Measurements from ENCODE around the gene SHMT2.

The SHMT2 gene

DNA sequence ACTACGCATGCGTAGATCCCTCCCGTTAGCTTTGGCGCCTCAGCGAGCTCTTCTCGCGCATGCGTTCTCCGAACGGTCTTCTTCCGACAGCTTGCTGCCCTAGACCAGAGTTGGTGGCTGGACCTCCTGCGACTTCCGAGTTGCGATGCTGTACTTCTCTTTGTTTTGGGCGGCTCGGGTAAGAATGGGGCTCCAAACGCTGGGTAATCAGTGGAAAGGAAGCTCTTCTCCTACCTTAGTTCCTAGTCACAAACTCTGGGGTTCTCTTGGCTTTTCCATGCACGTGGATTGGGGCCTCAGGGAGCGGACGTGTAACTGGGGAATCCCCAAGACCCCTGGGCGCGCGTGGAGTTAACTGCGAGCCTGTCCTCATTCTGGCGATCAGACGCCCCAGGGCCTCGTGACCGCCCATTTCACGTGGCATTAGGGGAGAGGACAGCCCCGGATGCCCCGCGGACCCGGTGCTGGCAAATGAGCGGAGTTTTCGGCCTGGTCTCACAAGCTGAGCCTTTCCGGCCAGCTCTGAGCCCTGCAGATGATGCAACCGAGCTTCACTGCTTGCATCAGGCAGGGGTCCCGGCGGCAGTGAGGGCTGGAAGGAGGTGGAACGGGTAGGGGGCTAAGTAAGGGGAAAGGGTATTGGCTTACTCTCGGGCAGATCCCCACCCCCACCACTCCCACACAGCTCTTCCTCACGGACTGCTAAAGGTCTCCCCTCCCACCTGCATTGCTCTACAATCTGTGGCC lies at the start of gene SHMT2:
Gene SHMT2 (plus strand): TSS at position 78 of the 747 bp plus-strand sequence. CDS start 68 bp downstream, at position 146.
- peak; percentile 94 for DNase-seq

DNA sequence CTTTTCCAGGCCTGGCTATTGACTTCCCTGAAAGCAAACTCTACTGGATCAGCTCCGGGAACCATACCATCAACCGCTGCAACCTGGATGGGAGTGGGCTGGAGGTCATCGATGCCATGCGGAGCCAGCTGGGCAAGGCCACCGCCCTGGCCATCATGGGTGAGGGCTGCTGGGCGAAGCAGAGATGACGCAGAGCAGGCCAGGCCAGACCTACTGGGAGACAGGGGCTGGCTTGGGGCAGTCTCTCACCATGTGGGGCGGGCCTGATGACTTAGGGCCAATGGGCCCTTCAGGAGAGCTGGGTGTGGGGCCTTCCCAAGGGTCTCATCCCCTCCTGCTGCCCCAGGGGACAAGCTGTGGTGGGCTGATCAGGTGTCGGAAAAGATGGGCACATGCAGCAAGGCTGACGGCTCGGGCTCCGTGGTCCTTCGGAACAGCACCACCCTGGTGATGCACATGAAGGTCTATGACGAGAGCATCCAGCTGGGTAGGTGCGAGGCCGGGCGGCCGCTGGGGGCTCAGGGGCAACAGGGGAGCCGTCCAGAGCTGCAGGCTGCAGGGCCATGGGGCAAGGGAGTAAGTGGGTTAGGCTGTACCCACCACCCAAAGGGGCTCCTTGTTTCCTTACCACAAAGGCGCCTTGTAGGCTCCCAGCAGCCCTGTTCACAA lies 49.1 kb upstream of the SHMT2 start:
- DNase-seq: no peak

DNA sequence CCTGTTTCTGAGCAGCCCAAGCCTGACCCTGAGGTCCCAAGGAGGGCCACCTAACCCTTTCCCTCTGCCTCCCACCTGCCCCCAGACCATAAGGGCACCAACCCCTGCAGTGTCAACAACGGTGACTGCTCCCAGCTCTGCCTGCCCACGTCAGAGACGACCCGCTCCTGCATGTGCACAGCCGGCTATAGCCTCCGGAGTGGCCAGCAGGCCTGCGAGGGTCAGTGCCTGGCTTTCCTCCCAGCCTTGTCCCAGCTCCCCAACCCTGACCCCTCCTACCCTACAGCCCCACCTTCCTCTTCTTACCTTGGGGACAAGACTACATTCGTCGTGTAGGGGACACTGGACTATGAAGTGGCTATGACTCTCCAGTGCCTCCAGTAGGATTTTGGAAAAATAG lies 48.4 kb upstream of the SHMT2 start:
- DNase-seq: no peak

DNA sequence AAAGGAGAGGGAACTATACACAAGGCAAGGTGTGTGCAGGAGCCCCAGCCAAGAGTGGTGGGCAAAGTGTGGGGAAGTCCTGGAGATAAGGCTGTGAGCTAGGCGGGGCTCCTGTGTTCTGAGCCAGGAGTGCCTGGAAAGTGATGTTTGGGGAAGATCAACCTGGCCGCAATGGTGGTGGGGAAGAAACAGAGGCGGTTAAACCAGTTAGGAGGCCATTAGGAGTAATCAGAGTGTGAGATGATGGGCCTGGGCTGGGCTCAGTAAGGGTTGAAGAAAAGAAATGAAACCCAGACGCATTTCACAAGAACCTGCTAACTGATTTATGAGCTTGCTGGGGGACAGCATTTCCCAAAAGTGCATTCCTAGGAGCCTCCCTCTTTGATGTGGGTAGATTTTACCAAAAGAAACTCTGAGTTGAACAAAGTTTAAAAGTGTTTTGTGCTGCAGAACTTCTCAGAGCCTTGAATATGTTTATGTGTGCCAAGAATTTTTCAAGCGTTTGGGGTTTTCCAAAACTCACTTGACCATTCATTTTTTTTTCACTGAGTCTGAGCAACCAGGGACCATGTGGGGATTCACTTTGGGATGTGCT lies 47.9 kb upstream of the SHMT2 start:
- DNase-seq: no peak

- peak; percentile 42 for DNase-seq
These were observed 46.5 kb upstream of the SHMT2 start for GRCh38 chr12:57182918-57183575.

- DNase-seq: no peak
These were observed 45.4 kb upstream of the SHMT2 start for GRCh38 chr12:57183939-57184725.

GRCh38 chr12:57185403-57185802 lies 44.1 kb upstream of the SHMT2 start:
- DNase-seq: no peak

- DNase-seq: no peak
These were observed 43.5 kb upstream of the SHMT2 start for GRCh38 chr12:57185906-57186508.

GRCh38 chr12:57187222-57188089 lies 42.1 kb upstream of the SHMT2 start:
- no peak for DNase-seq

- no peak for DNase-seq
These were observed 41.5 kb upstream of the SHMT2 start for GRCh38 chr12:57188090-57188425.

- peak; percentile 6 for DNase-seq
These were observed 39.5 kb upstream of the SHMT2 start for GRCh38 chr12:57190037-57190436.

- no peak for DNase-seq
These were observed 38.7 kb upstream of the SHMT2 start for GRCh38 chr12:57190821-57191220.

- DNase-seq: no peak
These were observed 38.1 kb upstream of the SHMT2 start for GRCh38 chr12:57191410-57191809.

- no peak for DNase-seq
These were observed 36.6 kb upstream of the SHMT2 start for GRCh38 chr12:57192920-57193319.

GRCh38 chr12:57193706-57194245 lies 35.7 kb upstream of the SHMT2 start:
- DNase-seq: no peak

- DNase-seq: no peak
These were observed 35.3 kb upstream of the SHMT2 start for GRCh38 chr12:57194253-57194652.

GRCh38 chr12:57195186-57195585 lies 34.3 kb upstream of the SHMT2 start:
- DNase-seq: no peak

- no peak for DNase-seq
These were observed 33.7 kb upstream of the SHMT2 start for GRCh38 chr12:57195611-57196371.

- DNase-seq: no peak
These were observed 33.1 kb upstream of the SHMT2 start for GRCh38 chr12:57196439-57196838.

DNA sequence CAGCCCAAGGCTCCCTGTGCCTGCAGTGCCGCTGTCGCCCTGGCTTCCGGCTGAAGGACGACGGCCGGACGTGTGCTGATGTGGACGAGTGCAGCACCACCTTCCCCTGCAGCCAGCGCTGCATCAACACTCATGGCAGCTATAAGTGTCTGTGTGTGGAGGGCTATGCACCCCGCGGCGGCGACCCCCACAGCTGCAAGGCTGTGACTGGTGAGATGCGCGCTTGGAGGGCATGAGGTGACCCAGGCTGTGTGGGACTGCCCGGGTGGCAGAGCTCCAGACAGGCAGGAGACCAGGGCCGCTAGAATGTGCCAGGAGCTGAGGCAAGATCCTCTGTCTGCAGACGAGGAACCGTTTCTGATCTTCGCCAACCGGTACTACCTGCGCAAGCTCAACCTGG lies 32.6 kb upstream of the SHMT2 start:
- DNase-seq: no peak

Data from midbrain (tissue), 1 donor.